Measurements from ENCODE around the gene KNG1.
"Not testable (repeated sequence)": the region's sequence is repeated elsewhere in the genome, so short reads cannot be mapped to it uniquely, and the experiment has no call there.

- TF ChIP-seq CTCF, POLR2AphosphoS5, POLR2A, EP300 (IDR thresholded peaks at IDR 0.05): not testable (repeated sequence)
These were observed 6.5 kb upstream of the KNG1 start for GRCh38 chr3:186710694-186711093.
